Breast epithelium (tissue), 3 donors: ENCODE data around the gene TMEM131.
"Not testable (repeated sequence)": the region's sequence is repeated elsewhere in the genome, so short reads cannot be mapped to it uniquely, and the experiment has no call there.

Experiments used
- CTCF ChIP-seq, 3 donors: fragments of 450-650 bp; IDR thresholded peaks; one replicate each; pipeline ENCODE4 v1.5.1; 2016 to 2017; ENCODE audit warnings: antibody characterized with exemption in 3 of 3, mild to moderate bottlenecking in 3 of 3, moderate library complexity in 3 of 3
- POLR2A ChIP-seq: fragments of 450-650 bp; IDR thresholded peaks from one replicate; pipeline ENCODE4 v1.6.1; 2016; ENCODE audit warnings: antibody characterized with exemption, mild to moderate bottlenecking, moderate library complexity

- not testable (repeated sequence) for TF ChIP-seq CTCF (IDR thresholded peaks at IDR 0.05); POLR2A
These were observed 39.0 kb downstream of the TMEM131 start for GRCh38 chr2:97956753-97957152.
